Left lung (tissue), 10 donors: ENCODE results near the gene NGF. TPM values are rescaled to one million over a fixed set of nuclear protein-coding genes. Genes with fewer than 3 reads are reported as not detected.

Source experiments
- ATAC-seq: fragments of 200-7000 bp; cut with Tn5 transposase; one replicate; pipeline ENCODE4 v1.9.1; 2020; ENCODE audit warnings: moderate library complexity
- DNase-seq, 4 donors: peaks; one replicate each; pipeline ENCODE4 v3.0.0-alpha.2; 2013 to 2020
- H3K27ac ChIP-seq, 2 donors: fragments of 200-600 bp; sonication (generic) in 1 of 2; one replicate each; pipeline versions ENCODE4 v1.5.0 to v1.8.0; 2020 to 2021
- H3K27me3 ChIP-seq, 2 donors: fragments of 200-600 bp; sonication (generic) in 1 of 2; one replicate each; pipeline versions ENCODE4 v1.5.0 to v1.8.0; 2020 to 2021
- H3K36me3 ChIP-seq, 2 donors: fragments of 200-600 bp; sonication (generic) in 1 of 2; one replicate each; pipeline versions ENCODE4 v1.5.0 to v1.8.0; 2020 to 2021
- H3K4me1 ChIP-seq, 2 donors: fragments of 200-600 bp; one replicate each; pipeline ENCODE4 v1.8.0; 2021
- H3K4me3 ChIP-seq, 2 donors: fragments of 200-600 bp; sonication (generic) in 1 of 2; one replicate each; pipeline versions ENCODE4 v1.5.0 to v1.8.0; 2020 to 2021; ENCODE audit warnings: mild to moderate bottlenecking in 1 of 2
- H3K9me3 ChIP-seq, 2 donors: fragments of 200-600 bp; sonication (generic) in 1 of 2; one replicate each; pipeline versions ENCODE4 v1.5.0 to v1.8.0; 2020 to 2021
- CTCF ChIP-seq, 2 donors: fragments of 200-600 bp; sonication (generic) in 1 of 2; IDR thresholded peaks; one replicate each; pipeline versions ENCODE4 v1.5.0 to v1.8.0; 2021; ENCODE audit warnings: antibody characterized with exemption in 2 of 2
- intact Hi-C, 2 donors: fragments of 100-400 bp; cut with DNase I; formaldehyde crosslinking; loops; one replicate each; pipeline versions ENCODE4 v1.11.2 to v1.14.2; 2022
- polyA plus RNA-seq, 6 donors: library from polyadenylated mRNA; unstranded; fragments of 120-200 nt; gene quantifications; one replicate each; pipeline ENCODE4 v1.2.1, GENCODE V29; 2013; ENCODE audit not compliant: insufficient read length in 6 of 6
- total RNA-seq, 2 donors: library from RNA; stranded (reverse); fragmentation: NEBNext Ultra II Directional; extraction: Animal tissue kit (Norgen Biotek cat#: 25700); gene quantifications; one replicate each; pipeline ENCODE4 v1.2.1, GENCODE V29; 2021
- donor health status: DM: no; HTN: yes; CAD: no.
- donor health status: DM: no; HTN: no; CAD: no.

Gene NGF
- total and polyA plus RNA-seq, 8 donors: 0.66 to 1.3 (median 0.87) TPM

GRCh38 chr1:115240297-115240696 lies 97.8 kb downstream of the NGF start:
- ATAC-seq: no peak
- no peak for TF ChIP-seq CTCF (IDR thresholded peaks at IDR 0.05)
- no peak overlapping the region for H3K27ac ChIP-seq
- DNase-seq: no peak
- no peaks in the 10 kb centered on the region for H3K36me3 ChIP-seq
- no peaks in the 10 kb centered on the region for H3K27me3 ChIP-seq
- no peaks in the 10 kb centered on the region for H3K4me1 ChIP-seq
- peaks cover 0 to 6% of the 10 kb centered on the region in 2 donors for H3K9me3 ChIP-seq
- intact Hi-C loops: no loop called here
- H3K4me3 ChIP-seq: no peak overlapping the region

DNA sequence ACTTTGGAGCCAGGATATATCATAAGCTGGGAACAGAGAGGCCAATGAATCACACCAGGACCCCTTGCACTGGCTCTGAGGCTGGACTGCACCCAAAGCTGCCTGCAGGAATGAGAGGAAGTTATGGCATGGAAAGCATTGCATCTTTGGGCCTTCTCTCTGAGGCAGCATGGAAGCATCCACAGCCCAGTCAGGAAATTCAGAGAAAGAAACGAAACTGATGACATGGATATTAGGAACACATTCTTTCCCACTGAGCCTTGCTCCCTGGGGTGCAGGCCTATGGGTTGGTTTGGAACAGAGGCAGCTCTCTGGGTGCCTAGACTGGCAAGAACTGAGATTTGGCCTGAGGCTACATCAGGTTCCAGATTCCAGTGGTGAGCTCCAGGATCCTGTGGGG lies 98.6 kb downstream of the NGF start:
- no peak overlapping the region for H3K4me3 ChIP-seq
- no peak for TF ChIP-seq CTCF (IDR thresholded peaks at IDR 0.05)
- H3K36me3 ChIP-seq: no peaks in the 10 kb centered on the region
- intact Hi-C loops: no loop called here
- no peaks in the 10 kb centered on the region for H3K9me3 ChIP-seq
- H3K27ac ChIP-seq: no peak overlapping the region
- H3K4me1 ChIP-seq: no peaks in the 10 kb centered on the region
- DNase-seq: no peak
- no peak for ATAC-seq
- no peaks in the 10 kb centered on the region for H3K27me3 ChIP-seq

DNA sequence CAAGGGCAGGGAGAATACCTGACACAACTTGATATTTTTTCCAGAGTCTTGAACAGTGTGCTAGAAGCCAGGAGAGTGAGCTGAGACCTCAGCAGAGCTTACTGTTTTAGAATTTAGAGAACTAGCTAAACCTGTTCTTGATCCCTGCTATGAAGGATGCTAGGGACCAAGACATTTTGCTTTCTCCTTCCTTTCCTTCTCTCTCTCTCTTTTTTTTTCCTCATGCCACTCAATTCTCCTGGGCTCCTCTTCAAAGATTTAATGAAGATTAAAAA lies 99.0 kb downstream of the NGF start:
- Histone ChIP-seq H3K27me3 (no peaks in the 10 kb centered on the region), H3K4me1 (no peaks in the 10 kb centered on the region), H3K9me3 (no peaks in the 10 kb centered on the region), H3K4me3 (no peak overlapping the region), H3K27ac (no peak overlapping the region), H3K36me3 (no peaks in the 10 kb centered on the region)
- intact Hi-C loops: no loop called here
- ATAC-seq (no peak), DNase-seq (no peak)
- TF ChIP-seq CTCF (IDR thresholded peaks at IDR 0.05): no peak

- no peaks in the 10 kb centered on the region for H3K36me3 ChIP-seq
- no peak overlapping the region for H3K27ac ChIP-seq
- no peak for ATAC-seq
- DNase-seq: no peak
- no peaks in the 10 kb centered on the region for H3K9me3 ChIP-seq
- H3K4me3 ChIP-seq: no peak overlapping the region
- H3K27me3 ChIP-seq: no peaks in the 10 kb centered on the region
- no peaks in the 10 kb centered on the region for H3K4me1 ChIP-seq
- intact Hi-C loops: no loop called here
- TF ChIP-seq CTCF (IDR thresholded peaks at IDR 0.05): no peak
These were observed 99.5 kb downstream of the NGF start for GRCh38 chr1:115238336-115239147.

GRCh38 chr1:115237507-115237906 lies 100.5 kb downstream of the NGF start:
- H3K4me1 ChIP-seq: no peaks in the 10 kb centered on the region
- intact Hi-C loops: no loop called here
- no peaks in the 10 kb centered on the region for H3K36me3 ChIP-seq
- no peak for ATAC-seq
- no peak for TF ChIP-seq CTCF (IDR thresholded peaks at IDR 0.05)
- DNase-seq: no peak
- H3K27ac ChIP-seq: no peak overlapping the region
- H3K9me3 ChIP-seq: no peaks in the 10 kb centered on the region
- no peak overlapping the region for H3K4me3 ChIP-seq
- no peaks in the 10 kb centered on the region for H3K27me3 ChIP-seq
